Lung (tissue), 12 donors: ENCODE results near the gene GTF2A1L. TPM values are rescaled to one million over a fixed set of nuclear protein-coding genes. Genes with fewer than 3 reads are reported as not detected.

Source experiments
- ATAC-seq: fragments of 200-7000 bp; cut with Tn5 transposase; one replicate; pipeline ENCODE4 v1.9.1; 2020; ENCODE audit warnings: moderate number of reproducible peaks; ENCODE audit not compliant: insufficient read depth, low FRiP score
- DNase-seq, 3 donors: peaks; one replicate each; pipeline ENCODE4 v3.0.0-alpha.2; 2013 to 2017
- H3K27ac ChIP-seq, 2 donors: one replicate each; pipeline ENCODE4 v1.5.1; 2013; ENCODE audit warnings: mild to moderate bottlenecking in 2 of 2, moderate library complexity in 2 of 2, control low read depth in 1 of 2, inconsistent platforms in 1 of 2, low read depth in 1 of 2, low read length in 1 of 2
- H3K27me3 ChIP-seq, 3 donors: one replicate each; pipeline ENCODE4 v1.5.1; 2013; ENCODE audit warnings: low read length in 2 of 3; ENCODE audit not compliant: control insufficient read depth in 3 of 3, insufficient read depth in 3 of 3
- H3K36me3 ChIP-seq, 4 donors: one replicate each; pipeline ENCODE4 v1.5.1; 2013; ENCODE audit warnings: low read length in 4 of 4, mild to moderate bottlenecking in 1 of 4, moderate library complexity in 1 of 4; ENCODE audit not compliant: control insufficient read depth in 4 of 4, insufficient read depth in 4 of 4
- H3K4me1 ChIP-seq, 5 donors: one replicate each; pipeline ENCODE4 v1.5.1; 2013; ENCODE audit warnings: low read length in 5 of 5, mild to moderate bottlenecking in 2 of 5, moderate library complexity in 1 of 5; ENCODE audit not compliant: control insufficient read depth in 5 of 5, insufficient read depth in 5 of 5
- H3K4me3 ChIP-seq: one replicate; pipeline ENCODE4 v1.5.1; 2013; ENCODE audit warnings: mild to moderate bottlenecking, control low read depth, moderate library complexity
- H3K9ac ChIP-seq, 2 donors: one replicate each; pipeline ENCODE4 v1.5.1; 2013; ENCODE audit warnings: low read length in 2 of 2, control low read depth in 1 of 2; ENCODE audit not compliant: insufficient read depth in 1 of 2
- H3K9me3 ChIP-seq, 4 donors: one replicate each; pipeline ENCODE4 v1.5.1; 2013; ENCODE audit warnings: low read length in 3 of 4, mild to moderate bottlenecking in 1 of 4, moderate library complexity in 1 of 4; ENCODE audit not compliant: control insufficient read depth in 4 of 4, insufficient read depth in 3 of 4
- whole genome bisulfite sequencing, 2 donors: extraction: QIAGEN DNeasy Blood & Tissue Kit; methylation state at CpG; one replicate each; pipeline ENCODE4 v1.1.7; 2013; 5-methylcytosine and 5-hydroxymethylcytosine counted together
- polyA plus RNA-seq, 2 donors: library from polyadenylated mRNA; stranded (reverse); fragments of 200-250 nt; gene quantifications; one replicate each; pipeline ENCODE4 v1.2.1, GENCODE V29; 2013
- total RNA-seq, 2 donors: library from RNA; depleted of rRNA in 1 of 2; stranded (reverse); fragments of >200 nt in 1 of 2; gene quantifications; one replicate each; pipeline ENCODE4 v1.2.1, GENCODE V29; 2014 to 2021
- TF ChIP-seq, protein P1 (sequence below): IDR thresholded peaks from 2 replicates; pipeline ENCODE4 v1.5.1; 2012; ENCODE audit warnings: mild to moderate bottlenecking; ENCODE audit errors: control extremely low read depth, extremely low read depth
- donor health status: control.
- donor health status: control.
- donor health status: Bipolar disorder and iron deficiency.
- donor health status: healthy.
- donor health status: DM: yes; HTN: yes; CAD: no.

The GTF2A1L gene
- total and polyA plus RNA-seq, 4 donors: 0.39 to 1.6 (median 0.51) TPM; not detected in 1

DNA sequence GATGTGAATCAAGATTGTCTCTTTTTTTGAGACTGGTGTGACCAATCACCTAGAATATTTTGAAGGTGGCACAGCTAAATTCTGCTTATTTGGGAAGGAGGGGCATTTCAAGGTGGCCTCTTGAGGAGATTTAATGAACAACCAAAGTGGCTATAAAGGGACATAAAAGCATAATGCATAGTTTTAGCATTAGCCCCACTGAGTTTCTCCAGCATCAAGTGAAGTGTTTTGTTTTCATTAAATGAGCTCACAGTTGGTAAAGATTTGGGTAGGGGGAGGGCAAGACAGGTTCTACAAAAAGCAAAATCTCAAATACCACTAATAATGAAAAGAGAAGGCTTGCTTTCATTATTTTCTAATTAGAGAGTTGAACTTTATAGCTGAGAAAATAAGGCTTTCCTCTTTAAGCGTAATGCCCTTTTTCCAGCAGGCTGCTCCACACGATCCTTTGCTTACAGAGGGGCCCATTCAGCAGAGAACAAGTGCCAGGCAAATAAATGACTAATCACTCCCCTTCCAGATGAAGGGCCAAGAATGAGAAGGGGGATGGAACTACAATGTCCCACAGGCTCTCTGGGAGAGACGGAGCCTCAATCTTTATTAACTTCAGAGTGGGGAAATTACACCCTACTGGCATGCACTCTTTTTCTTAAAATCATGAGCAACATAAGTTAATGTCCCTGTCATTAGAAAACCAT lies 102.0 kb downstream of the GTF2A1L start:
- Histone ChIP-seq H3K27me3 (no peaks in the 10 kb centered on the region), H3K27ac (no peak overlapping the region), H3K9me3 (no peaks in the 10 kb centered on the region), H3K4me1 (peaks cover 2 to 25% (median 7%) of the 10 kb centered on the region in 5 donors), H3K36me3 (no peaks in the 10 kb centered on the region), H3K9ac (no peak overlapping the region), H3K4me3 (no peak overlapping the region)
- TF ChIP-seq, protein P1, sequence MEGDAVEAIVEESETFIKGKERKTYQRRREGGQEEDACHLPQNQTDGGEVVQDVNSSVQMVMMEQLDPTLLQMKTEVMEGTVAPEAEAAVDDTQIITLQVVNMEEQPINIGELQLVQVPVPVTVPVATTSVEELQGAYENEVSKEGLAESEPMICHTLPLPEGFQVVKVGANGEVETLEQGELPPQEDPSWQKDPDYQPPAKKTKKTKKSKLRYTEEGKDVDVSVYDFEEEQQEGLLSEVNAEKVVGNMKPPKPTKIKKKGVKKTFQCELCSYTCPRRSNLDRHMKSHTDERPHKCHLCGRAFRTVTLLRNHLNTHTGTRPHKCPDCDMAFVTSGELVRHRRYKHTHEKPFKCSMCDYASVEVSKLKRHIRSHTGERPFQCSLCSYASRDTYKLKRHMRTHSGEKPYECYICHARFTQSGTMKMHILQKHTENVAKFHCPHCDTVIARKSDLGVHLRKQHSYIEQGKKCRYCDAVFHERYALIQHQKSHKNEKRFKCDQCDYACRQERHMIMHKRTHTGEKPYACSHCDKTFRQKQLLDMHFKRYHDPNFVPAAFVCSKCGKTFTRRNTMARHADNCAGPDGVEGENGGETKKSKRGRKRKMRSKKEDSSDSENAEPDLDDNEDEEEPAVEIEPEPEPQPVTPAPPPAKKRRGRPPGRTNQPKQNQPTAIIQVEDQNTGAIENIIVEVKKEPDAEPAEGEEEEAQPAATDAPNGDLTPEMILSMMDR: no peak
- 62 to 74% methylated on average over 3 of the region's 3 CpGs for WGBS, 2 donors
- DNase-seq (peak; percentile 37 to 76 (median 41)), ATAC-seq (peak; percentile 77)

DNA sequence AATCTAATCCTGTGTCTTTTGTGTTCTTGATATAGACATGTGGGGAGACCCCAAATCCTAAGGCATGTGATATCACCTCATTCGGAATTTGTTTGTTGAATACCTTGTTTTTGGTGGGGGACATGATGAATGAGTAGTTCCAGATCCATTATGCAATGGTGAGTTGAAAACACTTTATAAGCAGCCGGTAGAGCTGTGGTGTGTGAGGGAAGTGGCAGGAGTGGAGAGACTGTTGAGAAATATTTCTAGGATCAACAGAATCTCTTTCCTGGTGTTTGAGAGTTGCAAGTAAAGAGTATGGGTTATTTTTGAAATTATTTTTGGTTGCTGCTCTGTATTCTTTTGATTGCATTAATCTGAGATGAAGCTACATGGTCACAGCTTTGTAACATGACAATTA lies 103.5 kb downstream of the GTF2A1L start:
- no peaks in the 10 kb centered on the region for H3K27me3 ChIP-seq
- DNase-seq (no peak), ATAC-seq (no peak)
- no peak overlapping the region for H3K9ac ChIP-seq
- no peaks in the 10 kb centered on the region for H3K9me3 ChIP-seq
- H3K4me1 ChIP-seq: peaks cover 0 to 10% (median 2%) of the 10 kb centered on the region in 5 donors
- WGBS, 2 donors: 61 to 64% methylated on average over 2 of the region's 2 CpGs
- H3K4me3 ChIP-seq: no peak overlapping the region
- no peak overlapping the region for H3K27ac ChIP-seq
- TF ChIP-seq, protein P1: no peak
- H3K36me3 ChIP-seq: no peaks in the 10 kb centered on the region

DNA sequence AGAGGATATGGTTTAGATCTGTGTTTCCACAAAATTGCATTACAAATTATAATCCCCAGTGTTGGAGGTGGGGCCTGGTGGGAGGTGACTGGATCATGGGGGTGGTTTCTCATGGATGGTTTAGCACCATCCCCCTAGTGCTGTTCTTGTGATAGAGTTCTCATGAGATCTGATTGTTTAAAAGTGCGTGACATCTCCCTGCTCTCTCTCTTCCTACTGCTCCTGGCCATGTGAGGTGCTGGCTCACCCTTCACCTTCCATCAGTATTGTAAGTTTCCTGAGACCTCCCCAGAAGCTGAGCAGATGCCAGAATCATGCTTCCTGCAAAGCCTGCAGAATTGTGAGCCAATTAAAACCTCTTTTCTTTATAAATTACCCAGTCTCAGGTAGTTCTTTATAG lies 104.7 kb downstream of the GTF2A1L start:
- no peak overlapping the region for H3K27ac ChIP-seq
- ATAC-seq (no peak), DNase-seq (no peak)
- H3K9me3 ChIP-seq: no peaks in the 10 kb centered on the region
- H3K4me1 ChIP-seq: peaks cover 0 to 5% (median 2%) of the 10 kb centered on the region in 5 donors
- no peaks in the 10 kb centered on the region for H3K27me3 ChIP-seq
- TF ChIP-seq, protein P1: no peak
- H3K9ac ChIP-seq: no peak overlapping the region
- H3K4me3 ChIP-seq: no peak overlapping the region
- 88 to 92% methylated on average over 1 of the region's 1 CpG for WGBS, 2 donors
- no peaks in the 10 kb centered on the region for H3K36me3 ChIP-seq

DNA sequence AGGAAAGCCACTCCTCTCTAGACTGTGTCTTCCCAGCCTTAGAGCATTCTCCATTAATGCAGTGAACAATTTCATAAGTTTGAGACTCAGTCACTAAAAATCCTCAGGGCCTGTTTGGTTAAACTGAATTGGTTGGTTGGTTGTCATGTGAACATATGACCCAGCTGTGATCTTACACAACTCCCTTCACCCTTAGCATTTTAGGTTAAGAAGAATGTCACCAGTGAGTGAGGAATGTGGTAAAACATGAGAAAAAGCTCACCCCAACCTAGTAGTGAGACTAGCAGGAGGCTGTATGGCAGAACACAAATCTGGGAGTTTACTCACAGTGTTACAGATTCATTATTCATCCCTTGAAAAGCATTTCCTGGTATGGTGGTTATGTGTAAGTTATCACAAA lies 105.5 kb downstream of the GTF2A1L start:
- H3K4me1 ChIP-seq: peaks cover 0 to 3% (median 0%) of the 10 kb centered on the region in 5 donors
- ATAC-seq (no peak), DNase-seq (peak in 1 of 3 donors; percentile 29)
- H3K27ac ChIP-seq: no peak overlapping the region
- H3K9me3 ChIP-seq: no peaks in the 10 kb centered on the region
- TF ChIP-seq, protein P1: no peak
- no peak overlapping the region for H3K4me3 ChIP-seq
- H3K36me3 ChIP-seq: no peaks in the 10 kb centered on the region
- H3K9ac ChIP-seq: no peak overlapping the region
- H3K27me3 ChIP-seq: no peaks in the 10 kb centered on the region
